Measurements from ENCODE around the gene MLYCD.
"Not testable (repeated sequence)": the region's sequence is repeated elsewhere in the genome, so short reads cannot be mapped to it uniquely, and the experiment has no call there.

The MLYCD gene

GRCh38 chr16:83935005-83935857, 36.3 kb downstream of the MLYCD start:
- Mint-ChIP-seq H3K9me3 (no peaks in the 10 kb centered on the region), H3K36me3 (no peaks in the 10 kb centered on the region), H3K27me3 (no peaks in the 10 kb centered on the region), H3K4me1 (peaks cover 9% of the 10 kb centered on the region), H3K27ac (no peak overlapping the region), H3K4me3 (no peak overlapping the region)
- no peak for DNase-seq
- CTCF ChIA-PET, result interaction anchor here (1.0 to 1.9 kb wide), 2 partner anchors 8 to 9 kb away, joined by 3 to 7 read pairs; no protein-coding TSS in a partner anchor

GRCh38 chr16:83935858-83936255, 36.9 kb downstream of the MLYCD start:
- CTCF ChIA-PET, result interaction anchor here (1.0 to 1.9 kb wide), 2 partner anchors 9 kb away, joined by 3 to 7 read pairs; no protein-coding TSS in a partner anchor

GRCh38 chr16:83936581-83937165, 37.8 kb downstream of the MLYCD start:
- CTCF ChIA-PET, result interaction anchor here (1.9 kb wide), 1 partner anchor 10 kb away, joined by 7 read pairs; no protein-coding TSS in a partner anchor
- no peak for DNase-seq
- H3K9me3 Mint-ChIP-seq, result no peaks in the 10 kb centered on the region
- no peak overlapping the region for H3K4me3 Mint-ChIP-seq
- H3K27ac Mint-ChIP-seq, result no peak overlapping the region
- H3K4me1 Mint-ChIP-seq, result peaks cover 9% of the 10 kb centered on the region
- H3K27me3 Mint-ChIP-seq, result no peaks in the 10 kb centered on the region
- no peaks in the 10 kb centered on the region for H3K36me3 Mint-ChIP-seq

More at GRCh38 chr16:83935858-83936255, 36.9 kb downstream of the MLYCD start:
- Mint-ChIP-seq H3K36me3 (no peaks in the 10 kb centered on the region), H3K27ac (no peak overlapping the region), H3K27me3 (no peaks in the 10 kb centered on the region), H3K4me1 (peaks cover 9% of the 10 kb centered on the region), H3K9me3 (no peaks in the 10 kb centered on the region), H3K4me3 (no peak overlapping the region)
- DNase-seq, result no peak

- CTCF ChIA-PET, result interaction anchor here (1.8 kb wide), 1 partner anchor 10 kb away, joined by 4 read pairs; no protein-coding TSS in a partner anchor
- no peaks in the 10 kb centered on the region for H3K36me3 Mint-ChIP-seq
- no peak overlapping the region for H3K27ac Mint-ChIP-seq
- peaks cover 9% of the 10 kb centered on the region for H3K4me1 Mint-ChIP-seq
- H3K27me3 Mint-ChIP-seq, result no peaks in the 10 kb centered on the region
- no peak overlapping the region for H3K4me3 Mint-ChIP-seq
- no peaks in the 10 kb centered on the region for H3K9me3 Mint-ChIP-seq
- no peak for DNase-seq
Measured at GRCh38 chr16:83937267-83937666, 38.4 kb downstream of the MLYCD start.

- peak overlapping the region; percentile 52 for H3K27ac Mint-ChIP-seq
- peaks cover 9% of the 10 kb centered on the region for H3K4me1 Mint-ChIP-seq
- H3K36me3 Mint-ChIP-seq, result no peaks in the 10 kb centered on the region
- no peaks in the 10 kb centered on the region for H3K27me3 Mint-ChIP-seq
- H3K9me3 Mint-ChIP-seq, result no peaks in the 10 kb centered on the region
- DNase-seq, result no peak
- CTCF ChIA-PET, result interaction anchor here (1.4 to 1.8 kb wide), 2 partner anchors 11 to 16 kb away, joined by 4 to 5 read pairs; no protein-coding TSS in a partner anchor
- no peak overlapping the region for H3K4me3 Mint-ChIP-seq
Measured at GRCh38 chr16:83937922-83938885, 39.3 kb downstream of the MLYCD start.

GRCh38 chr16:83939266-83939855, 40.4 kb downstream of the MLYCD start:
- DNase-seq, result no peak
- CTCF ChIA-PET, result interaction anchor here (1.4 to 1.8 kb wide), 2 partner anchors 12 to 15 kb away, joined by 4 to 5 read pairs; no protein-coding TSS in a partner anchor
- Mint-ChIP-seq H3K4me1 (peaks cover 9% of the 10 kb centered on the region), H3K4me3 (no peak overlapping the region), H3K27ac (peak overlapping the region; percentile 77), H3K36me3 (no peaks in the 10 kb centered on the region), H3K27me3 (no peaks in the 10 kb centered on the region), H3K9me3 (no peaks in the 10 kb centered on the region)

GRCh38 chr16:83940119-83940518, 41.2 kb downstream of the MLYCD start:
- H3K9me3 Mint-ChIP-seq, result no peaks in the 10 kb centered on the region
- CTCF ChIA-PET, result no interaction called here
- no peak for DNase-seq
- peaks cover 3% of the 10 kb centered on the region for H3K27me3 Mint-ChIP-seq
- no peak overlapping the region for H3K27ac Mint-ChIP-seq
- peaks cover 9% of the 10 kb centered on the region for H3K4me1 Mint-ChIP-seq
- no peak overlapping the region for H3K4me3 Mint-ChIP-seq
- H3K36me3 Mint-ChIP-seq, result no peaks in the 10 kb centered on the region

GRCh38 chr16:83940630-83941378, 41.9 kb downstream of the MLYCD start:
- DNase-seq, result no peak
- peaks cover 4% of the 10 kb centered on the region for H3K27me3 Mint-ChIP-seq
- H3K4me1 Mint-ChIP-seq, result peaks cover 9% of the 10 kb centered on the region
- H3K36me3 Mint-ChIP-seq, result no peaks in the 10 kb centered on the region
- no peak overlapping the region for H3K27ac Mint-ChIP-seq
- CTCF ChIA-PET, result no interaction called here
- no peaks in the 10 kb centered on the region for H3K9me3 Mint-ChIP-seq
- no peak overlapping the region for H3K4me3 Mint-ChIP-seq

GRCh38 chr16:83941546-83941945, 42.6 kb downstream of the MLYCD start:
- H3K36me3 Mint-ChIP-seq, CTCF ChIA-PET, H3K9me3 Mint-ChIP-seq, H3K27ac Mint-ChIP-seq, H3K4me1 Mint-ChIP-seq, H3K27me3 Mint-ChIP-seq, H3K4me3 Mint-ChIP-seq, DNase-seq: not testable (repeated sequence)

- H3K36me3 Mint-ChIP-seq, result no peaks in the 10 kb centered on the region
- H3K27ac Mint-ChIP-seq, result no peak overlapping the region
- H3K4me1 Mint-ChIP-seq, result peaks cover 9% of the 10 kb centered on the region
- peaks cover 4% of the 10 kb centered on the region for H3K27me3 Mint-ChIP-seq
- CTCF ChIA-PET, result no interaction called here
- H3K9me3 Mint-ChIP-seq, result no peaks in the 10 kb centered on the region
- no peak overlapping the region for H3K4me3 Mint-ChIP-seq
- no peak for DNase-seq
Measured at GRCh38 chr16:83942074-83942473, 43.2 kb downstream of the MLYCD start.

- no peaks in the 10 kb centered on the region for H3K36me3 Mint-ChIP-seq
- no peak for DNase-seq
- no peak overlapping the region for H3K4me3 Mint-ChIP-seq
- H3K27me3 Mint-ChIP-seq, result peaks cover 4% of the 10 kb centered on the region
- CTCF ChIA-PET, result interaction anchor here (1.7 kb wide), 1 partner anchor 14 kb away, joined by 4 read pairs; no protein-coding TSS in a partner anchor
- no peak overlapping the region for H3K27ac Mint-ChIP-seq
- H3K9me3 Mint-ChIP-seq, result no peaks in the 10 kb centered on the region
- peaks cover 9% of the 10 kb centered on the region for H3K4me1 Mint-ChIP-seq
Measured at GRCh38 chr16:83942815-83943515, 44.0 kb downstream of the MLYCD start.

GRCh38 chr16:83943516-83944050, 44.7 kb downstream of the MLYCD start:
- CTCF ChIA-PET, result interaction anchor here (1.4 to 1.7 kb wide), 2 partner anchors 13 to 16 kb away, joined by 4 to 5 read pairs; no protein-coding TSS in a partner anchor
- Mint-ChIP-seq H3K27ac (no peak overlapping the region), H3K27me3 (peaks cover 4% of the 10 kb centered on the region), H3K36me3 (no peaks in the 10 kb centered on the region), H3K4me1 (peaks cover 9% of the 10 kb centered on the region), H3K9me3 (no peaks in the 10 kb centered on the region), H3K4me3 (no peak overlapping the region)
- DNase-seq, result no peak

Measured in activated naive CD4-positive, alpha-beta T cell treated with anti-CD3 and anti-CD28 coated beads, Interleukin-2, amount 10 ng/mL, durations not matched to agents 7 days and 5 days (primary cell).